Measurements from ENCODE around the gene EHMT1. TPM values are rescaled to one million over a fixed set of nuclear protein-coding genes. Genes with fewer than 3 reads are reported as not detected.

The EHMT1 gene
- total and polyA plus RNA-seq, 2 of the 13 experiments (the other 11 are each of a cell fraction or from before 2014, with no cell fraction given) = 23.0 to 27.1 TPM

DNA sequence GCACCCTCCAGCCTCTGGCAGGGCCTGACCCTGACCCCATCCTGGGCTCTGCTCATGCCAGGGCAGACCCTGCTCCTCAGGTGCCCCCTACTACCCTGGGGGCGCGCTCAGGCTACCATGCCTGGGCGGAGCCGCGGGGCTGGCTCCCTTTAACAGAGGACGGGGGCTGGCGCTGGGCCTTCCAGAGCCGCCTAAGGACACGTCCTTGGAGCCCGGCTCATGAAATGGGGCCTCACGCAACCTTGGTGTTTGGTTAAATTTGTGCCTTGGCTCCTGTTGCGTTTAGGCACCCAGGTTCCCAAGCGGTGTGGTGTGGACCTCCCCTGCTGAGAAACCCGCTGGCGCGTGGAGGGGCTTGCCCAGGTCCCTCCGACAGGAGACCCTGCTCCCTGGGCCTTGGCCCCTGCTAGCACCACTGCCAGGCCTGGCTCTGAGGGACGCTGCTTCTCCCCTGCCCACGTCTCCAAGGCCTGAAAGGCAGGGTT is 3.4 kb upstream of the EHMT1 start:
- no peak overlapping the region for H2AFZ ChIP-seq (ENCODE audit: low read length)
- H3K4me2 ChIP-seq (ENCODE audit: low read depth, low read length) = no peak overlapping the region
- H3K27ac ChIP-seq (ENCODE audit: extremely low read length, insufficient read depth, low read length) = no peak overlapping the region
- intact Hi-C loops (cut with micrococcal nuclease; ENCODE audit: unreplicated experiment) (no loop called here), in situ Hi-C loops (cut with HindIII; ENCODE audit: extremely low pct_ligation_motif_present, low pct_unique_long_range_greater_than_20kb) (no loop called here)
- no peak for DNase-seq (ENCODE audit: low spot score)
- H3K36me3 ChIP-seq (replicated peaks in 1 of 2; ENCODE audit: control insufficient read depth in 1 of 2, insufficient read depth in 2 of 2, low read length in 2 of 2) = peaks cover 3 to 13% of the 10 kb centered on the region in 2 experiments; a peak in 4 of 5 replicates
- H3K79me2 ChIP-seq (ENCODE audit: insufficient read depth, low read length) = peaks cover 32% of the 10 kb centered on the region
- POLR2A ChIA-PET = no interaction called here
- no TSS peak for BruUV-seq (replicated peaks)
- peaks cover 48% of the 10 kb centered on the region for H3K4me1 ChIP-seq (ENCODE audit: insufficient read depth, low read length)
- no peak for FAIRE-seq
- no peak overlapping the region for H3K4me3 ChIP-seq (replicated peaks in 1 of 3; ENCODE audit: insufficient read depth in 1 of 3, low read depth in 2 of 3, low read length in 3 of 3)
- H3K27me3 ChIP-seq (ENCODE audit: control insufficient read depth in 1 of 2, insufficient read depth in 2 of 2, low read length in 2 of 2) = no peaks in the 10 kb centered on the region; a peak in 1 of 5 replicates
- peaks cover 6% of the 10 kb centered on the region; the same call in 1 of the 2 replicates for H4K20me1 ChIP-seq (ENCODE audit: insufficient read depth, low read length)
- CTCF ChIA-PET (ENCODE audit: low intra/inter-chr PET ratio, low total read pairs) = no interaction called here
- WGBS (ENCODE audit: low lambda C conversion rate) = 95% methylated on average over 8 of the region's 19 CpGs
- ATAC-seq = no peak
- H3K9ac ChIP-seq (ENCODE audit: insufficient read depth, low read depth, low read length) = no peak overlapping the region
- no peaks in the 10 kb centered on the region for H3K9me3 ChIP-seq (ENCODE audit: low read length)
- TF ChIP-seq, protein P1, sequence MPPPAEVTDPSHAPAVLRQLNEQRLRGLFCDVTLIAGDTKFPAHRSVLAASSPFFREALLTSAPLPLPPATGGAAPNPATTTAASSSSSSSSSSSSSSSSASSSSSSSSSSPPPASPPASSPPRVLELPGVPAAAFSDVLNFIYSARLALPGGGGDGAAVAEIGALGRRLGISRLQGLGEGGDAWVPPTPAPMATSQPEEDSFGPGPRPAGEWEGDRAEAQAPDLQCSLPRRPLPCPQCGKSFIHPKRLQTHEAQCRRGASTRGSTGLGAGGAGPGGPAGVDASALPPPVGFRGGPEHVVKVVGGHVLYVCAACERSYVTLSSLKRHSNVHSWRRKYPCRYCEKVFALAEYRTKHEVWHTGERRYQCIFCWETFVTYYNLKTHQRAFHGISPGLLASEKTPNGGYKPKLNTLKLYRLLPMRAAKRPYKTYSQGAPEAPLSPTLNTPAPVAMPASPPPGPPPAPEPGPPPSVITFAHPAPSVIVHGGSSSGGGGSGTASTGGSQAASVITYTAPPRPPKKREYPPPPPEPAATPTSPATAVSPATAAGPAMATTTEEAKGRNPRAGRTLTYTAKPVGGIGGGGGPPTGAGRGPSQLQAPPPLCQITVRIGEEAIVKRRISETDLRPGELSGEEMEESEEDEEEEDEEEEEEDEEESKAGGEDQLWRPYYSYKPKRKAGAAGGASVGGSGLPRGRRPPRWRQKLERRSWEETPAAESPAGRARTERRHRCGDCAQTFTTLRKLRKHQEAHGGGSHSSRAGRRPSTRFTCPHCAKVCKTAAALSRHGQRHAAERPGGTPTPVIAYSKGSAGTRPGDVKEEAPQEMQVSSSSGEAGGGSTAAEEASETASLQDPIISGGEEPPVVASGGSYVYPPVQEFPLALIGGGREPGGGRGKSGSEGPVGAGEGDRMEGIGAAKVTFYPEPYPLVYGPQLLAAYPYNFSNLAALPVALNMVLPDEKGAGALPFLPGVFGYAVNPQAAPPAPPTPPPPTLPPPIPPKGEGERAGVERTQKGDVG (CRISPR knock-in tag; IDR thresholded peaks at IDR 0.05; ENCODE audit: borderline replicate concordance) = 0 out of 2 replicates have a peak, but pooled peaks have one; percentile 18
- TF ChIP-seq, protein P2, sequence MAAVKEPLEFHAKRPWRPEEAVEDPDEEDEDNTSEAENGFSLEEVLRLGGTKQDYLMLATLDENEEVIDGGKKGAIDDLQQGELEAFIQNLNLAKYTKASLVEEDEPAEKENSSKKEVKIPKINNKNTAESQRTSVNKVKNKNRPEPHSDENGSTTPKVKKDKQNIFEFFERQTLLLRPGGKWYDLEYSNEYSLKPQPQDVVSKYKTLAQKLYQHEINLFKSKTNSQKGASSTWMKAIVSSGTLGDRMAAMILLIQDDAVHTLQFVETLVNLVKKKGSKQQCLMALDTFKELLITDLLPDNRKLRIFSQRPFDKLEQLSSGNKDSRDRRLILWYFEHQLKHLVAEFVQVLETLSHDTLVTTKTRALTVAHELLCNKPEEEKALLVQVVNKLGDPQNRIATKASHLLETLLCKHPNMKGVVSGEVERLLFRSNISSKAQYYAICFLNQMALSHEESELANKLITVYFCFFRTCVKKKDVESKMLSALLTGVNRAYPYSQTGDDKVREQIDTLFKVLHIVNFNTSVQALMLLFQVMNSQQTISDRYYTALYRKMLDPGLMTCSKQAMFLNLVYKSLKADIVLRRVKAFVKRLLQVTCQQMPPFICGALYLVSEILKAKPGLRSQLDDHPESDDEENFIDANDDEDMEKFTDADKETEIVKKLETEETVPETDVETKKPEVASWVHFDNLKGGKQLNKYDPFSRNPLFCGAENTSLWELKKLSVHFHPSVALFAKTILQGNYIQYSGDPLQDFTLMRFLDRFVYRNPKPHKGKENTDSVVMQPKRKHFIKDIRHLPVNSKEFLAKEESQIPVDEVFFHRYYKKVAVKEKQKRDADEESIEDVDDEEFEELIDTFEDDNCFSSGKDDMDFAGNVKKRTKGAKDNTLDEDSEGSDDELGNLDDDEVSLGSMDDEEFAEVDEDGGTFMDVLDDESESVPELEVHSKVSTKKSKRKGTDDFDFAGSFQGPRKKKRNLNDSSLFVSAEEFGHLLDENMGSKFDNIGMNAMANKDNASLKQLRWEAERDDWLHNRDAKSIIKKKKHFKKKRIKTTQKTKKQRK (IDR thresholded peaks at IDR 0.05; ENCODE audit: low read length) = no peak
- peak; percentile 18 for TF ChIP-seq TAF15 (IDR thresholded peaks at IDR 0.05; ENCODE audit: low read depth, low read length, poor library complexity, severe bottlenecking)
- TF ChIP-seq, protein P3, sequence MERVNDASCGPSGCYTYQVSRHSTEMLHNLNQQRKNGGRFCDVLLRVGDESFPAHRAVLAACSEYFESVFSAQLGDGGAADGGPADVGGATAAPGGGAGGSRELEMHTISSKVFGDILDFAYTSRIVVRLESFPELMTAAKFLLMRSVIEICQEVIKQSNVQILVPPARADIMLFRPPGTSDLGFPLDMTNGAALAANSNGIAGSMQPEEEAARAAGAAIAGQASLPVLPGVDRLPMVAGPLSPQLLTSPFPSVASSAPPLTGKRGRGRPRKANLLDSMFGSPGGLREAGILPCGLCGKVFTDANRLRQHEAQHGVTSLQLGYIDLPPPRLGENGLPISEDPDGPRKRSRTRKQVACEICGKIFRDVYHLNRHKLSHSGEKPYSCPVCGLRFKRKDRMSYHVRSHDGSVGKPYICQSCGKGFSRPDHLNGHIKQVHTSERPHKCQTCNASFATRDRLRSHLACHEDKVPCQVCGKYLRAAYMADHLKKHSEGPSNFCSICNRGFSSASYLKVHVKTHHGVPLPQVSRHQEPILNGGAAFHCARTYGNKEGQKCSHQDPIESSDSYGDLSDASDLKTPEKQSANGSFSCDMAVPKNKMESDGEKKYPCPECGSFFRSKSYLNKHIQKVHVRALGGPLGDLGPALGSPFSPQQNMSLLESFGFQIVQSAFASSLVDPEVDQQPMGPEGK (CRISPR knock-in tag; IDR thresholded peaks at IDR 0.05) = no peak

All from HepG2 (cell line).